Measurements from ENCODE around the gene ITGA6. TPM values are rescaled to one million over a fixed set of nuclear protein-coding genes. Genes with fewer than 3 reads are reported as not detected.

The ITGA6 gene
- total RNA-seq, 1 experiment from 2014 or later, result 93.1 TPM

- DNase-seq (ENCODE audit: low read depth, low spot score) (no peak), ATAC-seq (no peak)
- Histone ChIP-seq H3K4me3 (replicated peaks in 1 of 2; ENCODE audit: low read depth in 1 of 2, low read length in 2 of 2) (no peak overlapping the region), H3K27ac (ENCODE audit: low read depth, low read length) (no peak overlapping the region), H3K4me2 (ENCODE audit: low read length) (no peak overlapping the region), H4K20me1 (ENCODE audit: insufficient read depth) (no peaks in the 10 kb centered on the region), H2AFZ (ENCODE audit: low read depth, low read length, poor library complexity, severe bottlenecking) (no peak overlapping the region), H3K4me1 (ENCODE audit: control insufficient read depth in 1 of 2, insufficient read depth in 2 of 2, low read length in 2 of 2) (no peaks in the 10 kb centered on the region), H3K9me2 (ENCODE audit: insufficient read depth) (no peaks in the 10 kb centered on the region), H3K27me3 (ENCODE audit: insufficient read depth, low read length) (no peaks in the 10 kb centered on the region), H3K9me3 (ENCODE audit: control insufficient read depth in 1 of 2, insufficient read depth in 1 of 2, low read depth in 1 of 2, low read length in 2 of 2) (no peaks in the 10 kb centered on the region), H3K79me2 (ENCODE audit: insufficient read depth, low read length) (peaks cover 18% of the 10 kb centered on the region), H3K36me3 (ENCODE audit: control insufficient read depth in 1 of 2, insufficient read depth in 2 of 2, low read length in 2 of 2) (peaks cover 39 to 72% of the 10 kb centered on the region in 2 experiments), H3K9ac (ENCODE audit: low read length) (no peak overlapping the region)
- TF ChIP-seq, protein P1, sequence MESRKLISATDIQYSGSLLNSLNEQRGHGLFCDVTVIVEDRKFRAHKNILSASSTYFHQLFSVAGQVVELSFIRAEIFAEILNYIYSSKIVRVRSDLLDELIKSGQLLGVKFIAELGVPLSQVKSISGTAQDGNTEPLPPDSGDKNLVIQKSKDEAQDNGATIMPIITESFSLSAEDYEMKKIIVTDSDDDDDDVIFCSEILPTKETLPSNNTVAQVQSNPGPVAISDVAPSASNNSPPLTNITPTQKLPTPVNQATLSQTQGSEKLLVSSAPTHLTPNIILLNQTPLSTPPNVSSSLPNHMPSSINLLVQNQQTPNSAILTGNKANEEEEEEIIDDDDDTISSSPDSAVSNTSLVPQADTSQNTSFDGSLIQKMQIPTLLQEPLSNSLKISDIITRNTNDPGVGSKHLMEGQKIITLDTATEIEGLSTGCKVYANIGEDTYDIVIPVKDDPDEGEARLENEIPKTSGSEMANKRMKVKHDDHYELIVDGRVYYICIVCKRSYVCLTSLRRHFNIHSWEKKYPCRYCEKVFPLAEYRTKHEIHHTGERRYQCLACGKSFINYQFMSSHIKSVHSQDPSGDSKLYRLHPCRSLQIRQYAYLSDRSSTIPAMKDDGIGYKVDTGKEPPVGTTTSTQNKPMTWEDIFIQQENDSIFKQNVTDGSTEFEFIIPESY (IDR thresholded peaks at IDR 0.05; ENCODE audit: extremely low read depth, insufficient replicate concordance, low read length), result no peak
- no peak for TF ChIP-seq CBX3 (IDR thresholded peaks at IDR 0.05; ENCODE audit: low read depth)
- no peak for TF ChIP-seq EZH2phosphoT487 (IDR thresholded peaks at IDR 0.05; ENCODE audit: borderline replicate concordance)
- TF ChIP-seq REST (IDR thresholded peaks at IDR 0.05; ENCODE audit: low read depth), result no peak
- TF ChIP-seq RAD21 (IDR thresholded peaks at IDR 0.05; ENCODE audit: low read depth), result no peak
- no peak for TF ChIP-seq SIN3A (IDR thresholded peaks at IDR 0.05; ENCODE audit: low read depth)
- no peak for TF ChIP-seq ELF1 (IDR thresholded peaks at IDR 0.05; ENCODE audit: borderline replicate concordance, low read depth)
- TF ChIP-seq POLR2A (IDR thresholded peaks at IDR 0.05; ENCODE audit: borderline replicate concordance, extremely low read depth, insufficient read depth, insufficient read length), result no peak
- TF ChIP-seq ZNF274 (IDR thresholded peaks at IDR 0.05; ENCODE audit: low read depth, low read length), result no peak
- TF ChIP-seq CTCF (IDR thresholded peaks at IDR 0.05 in 2 of 3, conservative IDR thresholded peaks at IDR 0.05 in 1 of 3; ENCODE audit: borderline replicate concordance in 1 of 3, insufficient read depth in 1 of 3, low read depth in 2 of 3, low read length in 2 of 3), result no peak
- no peak for TF ChIP-seq FOSL1 (IDR thresholded peaks at IDR 0.05; ENCODE audit: low read depth)
- TF ChIP-seq TCF7L2 (IDR thresholded peaks at IDR 0.05; ENCODE audit: borderline replicate concordance, extremely low read depth, insufficient read depth, insufficient read length), result no peak
- no peak for TF ChIP-seq CEBPB (IDR thresholded peaks at IDR 0.05; ENCODE audit: low read depth)
- no peak for TF ChIP-seq SP1 (IDR thresholded peaks at IDR 0.05; ENCODE audit: low read depth)
- no peak for TF ChIP-seq JUND (IDR thresholded peaks at IDR 0.05)
- no peak for TF ChIP-seq SRF (IDR thresholded peaks at IDR 0.05; ENCODE audit: low read depth)
- TF ChIP-seq POLR2AphosphoS5 (IDR thresholded peaks at IDR 0.05; ENCODE audit: low read depth, low read length), result no peak
- ChIA-PET RAD21 (ENCODE audit: low non-redundant PET in 1 of 2, low total read pairs in 2 of 2, uncharacterized antibody in 2 of 2, unreplicated experiment in 2 of 2) (no interaction called here), POLR2A (no interaction called here), CTCF (interaction anchor here (1.2 kb wide), 1 partner anchor 11 kb away, joined by 3 read pairs; no protein-coding TSS in a partner anchor)
- intact Hi-C loops (cut with micrococcal nuclease), result no loop called here
- no TSS peak for BruUV-seq (replicated peaks)
Measured at GRCh38 chr2:172473167-172473566, 45.8 kb downstream of the ITGA6 start.

All from HCT116 (cell line).